ENCODE measurements around the gene KRT38. TPM values are rescaled to one million over a fixed set of nuclear protein-coding genes. Genes with fewer than 3 reads are reported as not detected.

Gene KRT38
- total RNA-seq, 1 experiment from 2014 or later, result not detected

DNA sequence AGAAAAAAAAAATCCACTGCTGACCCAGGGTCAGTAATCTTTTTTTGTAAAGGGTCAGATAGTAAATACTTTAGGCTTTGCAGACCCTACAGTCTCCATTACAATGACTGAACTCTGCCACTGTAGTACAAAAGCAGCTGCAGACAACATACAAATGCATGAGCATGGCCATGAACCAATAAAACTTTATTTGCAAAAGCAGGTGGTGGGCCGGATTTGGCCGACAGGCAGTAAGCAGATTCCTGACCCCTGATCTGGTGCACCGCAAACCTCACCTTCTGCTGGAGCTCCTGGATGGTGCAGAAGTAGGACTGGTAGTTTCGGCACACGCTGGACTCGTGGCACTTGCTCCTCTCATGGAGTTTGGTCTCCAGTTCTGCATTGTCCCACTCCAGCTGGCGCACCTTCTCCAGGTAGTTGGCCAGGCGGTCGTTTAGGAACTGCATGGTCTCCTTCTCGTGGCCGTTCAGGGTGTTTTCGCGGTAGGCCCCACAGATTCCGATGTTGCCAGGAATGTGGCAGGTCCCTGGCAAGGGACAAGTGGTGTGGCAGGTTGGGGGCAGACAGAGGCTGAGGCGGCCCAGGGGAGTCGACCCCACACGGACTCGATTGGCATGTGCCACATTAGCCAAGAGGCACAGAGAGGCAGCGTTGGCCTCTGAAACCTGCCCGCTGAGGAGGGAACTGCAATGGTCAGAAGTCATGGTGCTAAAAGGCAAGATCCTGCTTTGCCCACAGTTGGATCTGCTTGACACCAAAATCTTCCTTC, 29.5 kb downstream of the KRT38 start:
- H3K4me3 ChIP-seq (ENCODE audit: low read length), result no peak overlapping the region
- H2AFZ ChIP-seq (ENCODE audit: low read length), result no peak overlapping the region
- H3K36me3 ChIP-seq (ENCODE audit: low read depth, low read length), result no peaks in the 10 kb centered on the region
- no peak overlapping the region for H3K27ac ChIP-seq (ENCODE audit: low read length)
- H3K27me3 ChIP-seq (ENCODE audit: low read length), result no peaks in the 10 kb centered on the region
- CTCF ChIA-PET, result interaction anchor here (0.6 kb wide), 1 partner anchor 796 kb away, joined by 6 read pairs; no protein-coding TSS in a partner anchor
- no peaks in the 10 kb centered on the region for H3F3A ChIP-seq (ENCODE audit: low read length, unreplicated experiment)
- H3K79me2 ChIP-seq (ENCODE audit: low read length), result no peaks in the 10 kb centered on the region
- H3K9me2 ChIP-seq (replicated peaks; ENCODE audit: low read length), result no peaks in the 10 kb centered on the region
- TF ChIP-seq, protein P1, sequence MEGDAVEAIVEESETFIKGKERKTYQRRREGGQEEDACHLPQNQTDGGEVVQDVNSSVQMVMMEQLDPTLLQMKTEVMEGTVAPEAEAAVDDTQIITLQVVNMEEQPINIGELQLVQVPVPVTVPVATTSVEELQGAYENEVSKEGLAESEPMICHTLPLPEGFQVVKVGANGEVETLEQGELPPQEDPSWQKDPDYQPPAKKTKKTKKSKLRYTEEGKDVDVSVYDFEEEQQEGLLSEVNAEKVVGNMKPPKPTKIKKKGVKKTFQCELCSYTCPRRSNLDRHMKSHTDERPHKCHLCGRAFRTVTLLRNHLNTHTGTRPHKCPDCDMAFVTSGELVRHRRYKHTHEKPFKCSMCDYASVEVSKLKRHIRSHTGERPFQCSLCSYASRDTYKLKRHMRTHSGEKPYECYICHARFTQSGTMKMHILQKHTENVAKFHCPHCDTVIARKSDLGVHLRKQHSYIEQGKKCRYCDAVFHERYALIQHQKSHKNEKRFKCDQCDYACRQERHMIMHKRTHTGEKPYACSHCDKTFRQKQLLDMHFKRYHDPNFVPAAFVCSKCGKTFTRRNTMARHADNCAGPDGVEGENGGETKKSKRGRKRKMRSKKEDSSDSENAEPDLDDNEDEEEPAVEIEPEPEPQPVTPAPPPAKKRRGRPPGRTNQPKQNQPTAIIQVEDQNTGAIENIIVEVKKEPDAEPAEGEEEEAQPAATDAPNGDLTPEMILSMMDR (conservative IDR thresholded peaks at IDR 0.05; ENCODE audit: low read depth, low read length), result no peak
- TF ChIP-seq EZH2 (IDR thresholded peaks at IDR 0.05; ENCODE audit: low read length, unreplicated experiment) (no peak), EZH2phosphoT487 (IDR thresholded peaks at IDR 0.05; ENCODE audit: borderline replicate concordance, low read length) (no peak)
- no peak overlapping the region for H3K4me2 ChIP-seq (ENCODE audit: low read length)
- BruUV-seq (replicated peaks), result no TSS peak
- ATAC-seq (no peak), DNase-seq (no peak)
- POLR2A ChIA-PET (ENCODE audit: unreplicated experiment), result no interaction called here
- no peaks in the 10 kb centered on the region for H4K20me1 ChIP-seq (ENCODE audit: low read length)
- H3K9ac ChIP-seq (ENCODE audit: low read length), result no peak overlapping the region
- no peaks in the 10 kb centered on the region for H3K9me3 ChIP-seq (ENCODE audit: low read length)
- intact Hi-C loops (cut with micrococcal nuclease), result no loop called here
- H3K4me1 ChIP-seq (ENCODE audit: insufficient read depth, low read length), result peaks cover 6% of the 10 kb centered on the region; the same call in 1 of the 2 replicates

DNA sequence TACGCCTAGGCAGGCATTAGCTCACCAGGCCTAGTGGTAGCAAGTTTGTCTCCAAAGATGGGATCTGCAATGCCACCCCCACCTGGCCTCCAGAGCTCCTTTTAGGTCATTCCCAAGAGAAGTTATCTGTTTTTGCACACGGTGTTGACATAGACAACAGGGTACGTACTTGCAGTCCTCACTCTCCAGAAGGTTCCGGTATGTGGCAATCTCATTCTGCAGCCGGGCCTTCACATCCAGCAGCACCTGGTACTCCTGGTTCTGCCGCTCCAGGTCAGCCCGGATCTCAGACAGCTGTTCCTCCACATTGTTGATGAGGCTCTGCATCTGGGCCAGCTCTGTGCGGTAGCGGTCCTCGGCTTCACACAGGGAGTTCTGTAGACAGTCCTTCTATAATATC, 33.6 kb downstream of the KRT38 start:
- Histone ChIP-seq H3K9ac (ENCODE audit: low read length) (no peak overlapping the region), H3K4me3 (ENCODE audit: low read length) (no peak overlapping the region), H2AFZ (ENCODE audit: low read length) (no peak overlapping the region), H3K4me1 (ENCODE audit: insufficient read depth, low read length) (peaks cover 38% of the 10 kb centered on the region), H3F3A (ENCODE audit: low read length, unreplicated experiment) (peaks cover 3% of the 10 kb centered on the region), H3K27ac (ENCODE audit: low read length) (no peak overlapping the region), H3K79me2 (ENCODE audit: low read length) (no peaks in the 10 kb centered on the region), H4K20me1 (ENCODE audit: low read length) (no peaks in the 10 kb centered on the region), H3K36me3 (ENCODE audit: low read depth, low read length) (no peaks in the 10 kb centered on the region), H3K9me2 (replicated peaks; ENCODE audit: low read length) (no peaks in the 10 kb centered on the region), H3K27me3 (ENCODE audit: low read length) (no peaks in the 10 kb centered on the region), H3K4me2 (ENCODE audit: low read length) (no peak overlapping the region), H3K9me3 (ENCODE audit: low read length) (no peaks in the 10 kb centered on the region)
- ATAC-seq, result no peak
- POLR2A ChIA-PET (ENCODE audit: unreplicated experiment), result interaction anchor here (0.6 kb wide), 1 partner anchor 115 kb away, joined by 3 read pairs; no protein-coding TSS in a partner anchor
- no TSS peak for BruUV-seq (replicated peaks)
- TF ChIP-seq EZH2 (IDR thresholded peaks at IDR 0.05; ENCODE audit: low read length, unreplicated experiment) (no peak), EZH2phosphoT487 (IDR thresholded peaks at IDR 0.05; ENCODE audit: borderline replicate concordance, low read length) (no peak)
- TF ChIP-seq, protein P1 (conservative IDR thresholded peaks at IDR 0.05; ENCODE audit: low read depth, low read length), result no peak
- no peak for DNase-seq
- CTCF ChIA-PET, result no interaction called here
- intact Hi-C loops (cut with micrococcal nuclease), result loop anchor here (10.0 kb wide), 2 partner anchors 118 to 238 kb away; partner anchors contain the start of gene KRT19

DNA sequence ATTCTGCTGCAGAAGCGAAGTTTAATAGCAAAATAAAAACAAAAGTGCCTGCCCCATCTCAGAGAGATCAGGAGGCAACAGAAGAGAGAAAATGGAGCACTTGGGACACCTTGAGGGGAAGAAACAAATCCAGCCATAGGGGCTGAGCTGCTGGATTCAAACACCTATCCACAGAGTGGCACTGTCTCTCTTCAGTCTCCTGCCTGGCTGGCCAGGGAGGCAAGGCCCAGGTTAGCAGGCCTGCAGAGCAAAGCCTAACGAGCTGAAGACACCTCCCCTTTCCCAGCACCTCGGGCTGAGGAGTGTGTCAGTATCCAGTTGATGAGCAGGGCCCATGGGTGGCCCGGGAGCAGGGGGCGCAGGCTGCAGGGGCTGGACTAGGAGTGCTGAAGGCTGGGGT, 34.6 kb downstream of the KRT38 start:
- intact Hi-C loops (cut with micrococcal nuclease), result loop anchor here (10.0 kb wide), 2 partner anchors 119 to 239 kb away; partner anchors contain the start of gene KRT19
- DNase-seq, result peak; percentile 52
- Histone ChIP-seq H3K4me3 (ENCODE audit: low read length) (no peak overlapping the region), H3K79me2 (ENCODE audit: low read length) (no peaks in the 10 kb centered on the region), H3F3A (ENCODE audit: low read length, unreplicated experiment) (peaks cover 3% of the 10 kb centered on the region), H3K9me3 (ENCODE audit: low read length) (no peaks in the 10 kb centered on the region), H3K4me2 (ENCODE audit: low read length) (no peak overlapping the region), H3K4me1 (ENCODE audit: insufficient read depth, low read length) (peaks cover 42% of the 10 kb centered on the region), H3K36me3 (ENCODE audit: low read depth, low read length) (no peaks in the 10 kb centered on the region), H4K20me1 (ENCODE audit: low read length) (no peaks in the 10 kb centered on the region), H3K9me2 (replicated peaks; ENCODE audit: low read length) (no peaks in the 10 kb centered on the region), H3K27ac (ENCODE audit: low read length) (no peak overlapping the region), H2AFZ (ENCODE audit: low read length) (no peak overlapping the region), H3K9ac (ENCODE audit: low read length) (no peak overlapping the region), H3K27me3 (ENCODE audit: low read length) (no peaks in the 10 kb centered on the region)
- POLR2A ChIA-PET (ENCODE audit: unreplicated experiment), result no interaction called here
- TF ChIP-seq, protein P1 (conservative IDR thresholded peaks at IDR 0.05; ENCODE audit: low read depth, low read length), result no peak; the same call in 1 of the 2 replicates
- TF ChIP-seq EZH2 (IDR thresholded peaks at IDR 0.05; ENCODE audit: low read length, unreplicated experiment) (no peak), EZH2phosphoT487 (IDR thresholded peaks at IDR 0.05; ENCODE audit: borderline replicate concordance, low read length) (no peak)
- BruUV-seq (replicated peaks), result no TSS peak
- ATAC-seq, result peak; percentile 34; the same call in 1 of the 2 replicates
- CTCF ChIA-PET, result interaction anchor here (1.0 kb wide), 2 partner anchors 242 to 257 kb away, joined by 3 read pairs; no protein-coding TSS in a partner anchor

Data from PC-3 (cell line).